ENCODE results near the gene TMEM184A.

The TMEM184A gene

GRCh38 chr7:1593904-1594421, 38.0 kb upstream of the TMEM184A start:
- no peak for TF ChIP-seq YY1 (IDR thresholded peaks at IDR 0.05; ENCODE audit: low read depth)

DNA sequence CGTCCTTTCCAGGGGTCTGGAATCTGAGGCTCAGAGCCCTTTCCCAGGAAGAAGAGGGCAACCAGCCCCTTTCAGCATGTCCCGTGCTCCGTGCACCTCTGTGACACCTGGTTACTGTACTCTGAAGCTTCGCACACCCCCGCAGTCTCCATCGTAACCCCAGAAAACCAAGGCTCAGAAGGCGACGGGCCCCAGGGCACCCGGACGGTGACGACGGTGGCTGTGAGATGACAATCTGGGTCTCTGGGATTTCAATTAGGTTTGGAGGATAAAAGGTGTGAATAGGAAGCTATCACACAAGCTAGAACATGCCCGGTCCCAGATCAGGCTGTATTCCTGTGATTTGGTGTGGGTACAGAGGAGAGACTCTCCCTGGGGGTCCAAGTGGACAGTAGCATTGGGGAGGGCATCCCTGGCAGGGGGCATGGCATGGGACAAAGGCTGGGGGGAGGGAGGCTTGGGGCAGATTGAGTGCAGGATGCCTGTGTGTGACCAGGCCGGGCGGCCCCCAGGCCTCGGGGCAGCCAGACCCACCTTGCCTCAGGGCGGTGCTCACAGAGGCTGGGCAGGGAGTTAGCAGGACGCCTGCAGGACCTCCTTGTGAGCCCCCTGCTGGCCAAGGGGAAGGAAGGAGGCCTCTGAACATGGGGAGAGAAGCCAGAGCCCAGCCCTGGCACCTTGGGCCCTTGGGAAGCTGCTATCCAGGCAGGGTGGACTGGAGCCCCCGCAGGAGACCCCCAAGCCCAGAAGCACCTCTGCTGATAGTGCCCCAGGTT, 37.3 kb upstream of the TMEM184A start:
- TF ChIP-seq MAX (IDR thresholded peaks at IDR 0.05) (no peak), TAF1 (IDR thresholded peaks at IDR 0.05; ENCODE audit: low read depth) (no peak)

GRCh38 chr7:1592299-1592871, 36.4 kb upstream of the TMEM184A start:
- TF ChIP-seq EGR1 (IDR thresholded peaks at IDR 0.05), result no peak
- no peak for TF ChIP-seq FOXM1 (IDR thresholded peaks at IDR 0.05; ENCODE audit: borderline replicate concordance, low read depth)
- no peak for TF ChIP-seq CEBPB (IDR thresholded peaks at IDR 0.05)
- no peak for TF ChIP-seq MAX (IDR thresholded peaks at IDR 0.05)
- no peak for TF ChIP-seq NFIC (IDR thresholded peaks at IDR 0.05)
- TF ChIP-seq TAF1 (IDR thresholded peaks at IDR 0.05; ENCODE audit: low read depth), result no peak
- no peak for TF ChIP-seq EP300 (IDR thresholded peaks at IDR 0.05; ENCODE audit: borderline replicate concordance)
- no peak for TF ChIP-seq REST (IDR thresholded peaks at IDR 0.05; ENCODE audit: low read depth)
- TF ChIP-seq RAD21 (IDR thresholded peaks at IDR 0.05; ENCODE audit: low read depth), result no peak
- TF ChIP-seq TCF12 (IDR thresholded peaks at IDR 0.05; ENCODE audit: low read depth), result no peak
- TF ChIP-seq ZBTB7A (IDR thresholded peaks at IDR 0.05; ENCODE audit: low read depth), result no peak
- TF ChIP-seq CREB1 (IDR thresholded peaks at IDR 0.05; ENCODE audit: low read depth), result no peak
- TF ChIP-seq, protein P1, sequence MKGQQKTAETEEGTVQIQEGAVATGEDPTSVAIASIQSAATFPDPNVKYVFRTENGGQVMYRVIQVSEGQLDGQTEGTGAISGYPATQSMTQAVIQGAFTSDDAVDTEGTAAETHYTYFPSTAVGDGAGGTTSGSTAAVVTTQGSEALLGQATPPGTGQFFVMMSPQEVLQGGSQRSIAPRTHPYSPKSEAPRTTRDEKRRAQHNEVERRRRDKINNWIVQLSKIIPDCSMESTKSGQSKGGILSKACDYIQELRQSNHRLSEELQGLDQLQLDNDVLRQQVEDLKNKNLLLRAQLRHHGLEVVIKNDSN (IDR thresholded peaks at IDR 0.05), result no peak
- TF ChIP-seq TEAD4 (IDR thresholded peaks at IDR 0.05), result no peak
- TF ChIP-seq YY1 (IDR thresholded peaks at IDR 0.05; ENCODE audit: low read depth), result no peak

DNA sequence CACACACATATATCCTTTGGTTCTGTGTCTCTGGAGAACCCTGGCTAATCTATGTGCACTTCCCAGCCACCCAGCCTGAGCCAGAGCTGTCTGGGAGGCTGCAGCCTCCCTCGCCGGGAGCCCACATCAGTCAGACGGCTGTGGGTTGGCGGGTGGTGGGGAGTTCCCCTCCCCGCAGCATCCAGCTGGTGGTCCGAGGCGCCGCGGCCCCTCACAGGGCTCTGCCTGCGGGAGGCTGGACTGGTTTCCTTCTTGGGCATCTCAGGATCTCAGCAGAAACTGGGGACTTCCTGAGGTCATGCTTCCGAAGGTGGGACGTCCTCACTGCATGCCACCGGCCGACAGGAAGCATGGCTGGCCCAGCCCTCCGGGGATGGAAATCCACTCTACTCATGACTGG, 35.9 kb upstream of the TMEM184A start:
- TF ChIP-seq EGR1 (IDR thresholded peaks at IDR 0.05), result no peak
- no peak for TF ChIP-seq REST (IDR thresholded peaks at IDR 0.05; ENCODE audit: low read depth)
- no peak for TF ChIP-seq RAD21 (IDR thresholded peaks at IDR 0.05; ENCODE audit: low read depth)
- no peak for TF ChIP-seq TAF1 (IDR thresholded peaks at IDR 0.05; ENCODE audit: low read depth)
- no peak for TF ChIP-seq ZBTB7A (IDR thresholded peaks at IDR 0.05; ENCODE audit: low read depth)
- TF ChIP-seq TEAD4 (IDR thresholded peaks at IDR 0.05), result no peak
- no peak for TF ChIP-seq EP300 (IDR thresholded peaks at IDR 0.05; ENCODE audit: borderline replicate concordance)
- TF ChIP-seq NFIC (IDR thresholded peaks at IDR 0.05), result no peak
- no peak for TF ChIP-seq CEBPB (IDR thresholded peaks at IDR 0.05)
- TF ChIP-seq, protein P1 (IDR thresholded peaks at IDR 0.05), result no peak
- no peak for TF ChIP-seq FOXM1 (IDR thresholded peaks at IDR 0.05; ENCODE audit: borderline replicate concordance, low read depth)
- TF ChIP-seq MAX (IDR thresholded peaks at IDR 0.05), result no peak
- no peak for TF ChIP-seq TCF12 (IDR thresholded peaks at IDR 0.05; ENCODE audit: low read depth)
- TF ChIP-seq YY1 (IDR thresholded peaks at IDR 0.05; ENCODE audit: low read depth), result no peak
- TF ChIP-seq CREB1 (IDR thresholded peaks at IDR 0.05; ENCODE audit: low read depth), result no peak

DNA sequence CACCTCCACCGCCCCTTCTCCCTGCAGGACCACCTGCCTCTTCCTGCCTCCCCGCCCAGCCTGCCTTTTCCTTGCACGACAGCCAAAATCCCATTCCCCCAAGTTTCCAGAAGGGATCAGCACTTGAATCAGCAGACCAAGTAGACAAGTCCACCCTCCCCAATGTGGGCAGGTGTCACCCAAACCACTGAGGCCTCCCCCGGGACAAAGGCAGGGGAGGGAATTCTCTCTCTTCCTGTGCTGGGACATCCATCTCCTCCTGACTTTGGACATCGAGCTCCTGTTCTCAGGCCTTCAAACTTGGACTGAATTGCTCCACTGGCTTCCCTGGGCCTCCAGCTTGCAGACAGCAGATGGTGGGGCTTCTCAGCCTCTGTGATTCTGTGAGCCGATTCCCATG, 35.4 kb upstream of the TMEM184A start:
- no peak for TF ChIP-seq YY1 (IDR thresholded peaks at IDR 0.05; ENCODE audit: low read depth)
- TF ChIP-seq ZBTB7A (IDR thresholded peaks at IDR 0.05; ENCODE audit: low read depth), result no peak
- TF ChIP-seq FOXM1 (IDR thresholded peaks at IDR 0.05; ENCODE audit: borderline replicate concordance, low read depth), result no peak

GRCh38 chr7:1590887-1591286, 34.9 kb upstream of the TMEM184A start:
- TF ChIP-seq ZBTB7A (IDR thresholded peaks at IDR 0.05; ENCODE audit: low read depth), result no peak
- TF ChIP-seq REST (IDR thresholded peaks at IDR 0.05; ENCODE audit: low read depth), result no peak
- no peak for TF ChIP-seq TAF1 (IDR thresholded peaks at IDR 0.05; ENCODE audit: low read depth)
- TF ChIP-seq MAX (IDR thresholded peaks at IDR 0.05), result no peak
- no peak for TF ChIP-seq EGR1 (IDR thresholded peaks at IDR 0.05)

All from Ishikawa (cell line).